Skeletal muscle satellite cell (primary cell): ENCODE data around the gene TLCD3A.
"Not testable (repeated sequence)": the region's sequence is repeated elsewhere in the genome, so short reads cannot be mapped to it uniquely, and the experiment has no call there.

Experiments
- H3K27me3 ChIP-seq: 2 replicates; pipeline ENCODE4 v1.7.0; 2013; ENCODE audit warnings: low read length; ENCODE audit not compliant: control insufficient read depth, insufficient read depth
- H3K36me3 ChIP-seq: 2 replicates; pipeline ENCODE4 v1.7.0; 2013; ENCODE audit warnings: mild to moderate bottlenecking, control low read depth, low read length; ENCODE audit not compliant: insufficient read depth
- H3K4me1 ChIP-seq: 2 replicates; pipeline ENCODE4 v1.7.0; 2013; ENCODE audit warnings: low read length; ENCODE audit not compliant: control insufficient read depth, insufficient read depth
- H3K4me2 ChIP-seq: 2 replicates; pipeline ENCODE4 v1.7.0; 2013; ENCODE audit warnings: mild to moderate bottlenecking, low read length
- H3K4me3 ChIP-seq: 2 replicates; pipeline ENCODE4 v1.7.0; 2013; ENCODE audit warnings: low read length
- H3K9ac ChIP-seq: 2 replicates; pipeline ENCODE4 v1.7.0; 2013; ENCODE audit warnings: mild to moderate bottlenecking, low read depth, low read length, moderate library complexity
- H3K9me3 ChIP-seq: replicated peaks from 2 replicates; pipeline ENCODE4 v1.7.0; 2013; ENCODE audit warnings: mild to moderate bottlenecking, control low read depth, low read length

Gene TLCD3A

GRCh38 chr17:751269-752001, 19.0 kb downstream of the TLCD3A start:
- H3K27me3 ChIP-seq, result no peaks in the 10 kb centered on the region
- H3K4me3 ChIP-seq, result peak overlapping the region; percentile 83
- H3K4me1 ChIP-seq, result peaks cover 18% of the 10 kb centered on the region
- peak overlapping the region; percentile 92 for H3K9ac ChIP-seq
- H3K9me3 ChIP-seq, result no peaks in the 10 kb centered on the region
- H3K4me2 ChIP-seq, result peak overlapping the region; percentile 93
- peaks cover 20% of the 10 kb centered on the region for H3K36me3 ChIP-seq

- Histone ChIP-seq H3K27me3 (no peaks in the 10 kb centered on the region), H3K4me1 (peaks cover 18% of the 10 kb centered on the region), H3K9me3 (no peaks in the 10 kb centered on the region), H3K9ac (peak within 1 kb of the TSS; percentile 92), H3K4me3 (peak within 1 kb of the TSS; percentile 83), H3K36me3 (peaks cover 20% of the 10 kb centered on the region), H3K4me2 (peak within 1 kb of the TSS; percentile 93)
These were observed 19.7 kb downstream of the TLCD3A start, which contains the start of gene GEMIN4 for GRCh38 chr17:752002-752619. TSS of gene GEMIN4 (minus strand) at chr17:752264. CDS start at chr17:752142, 122 bp downstream.

GRCh38 chr17:752620-753219, 20.3 kb downstream of the TLCD3A start:
- peak overlapping the region; percentile 83 for H3K4me3 ChIP-seq
- H3K27me3 ChIP-seq, result no peaks in the 10 kb centered on the region
- peaks cover 15% of the 10 kb centered on the region for H3K36me3 ChIP-seq
- H3K4me2 ChIP-seq, result peak overlapping the region; percentile 93
- peaks cover 18% of the 10 kb centered on the region for H3K4me1 ChIP-seq
- H3K9me3 ChIP-seq, result no peaks in the 10 kb centered on the region
- peak overlapping the region; percentile 92 for H3K9ac ChIP-seq

GRCh38 chr17:753418-753817, 21.0 kb downstream of the TLCD3A start:
- Histone ChIP-seq H3K9me3 (no peaks in the 10 kb centered on the region), H3K36me3 (peaks cover 10% of the 10 kb centered on the region), H3K4me1 (peaks cover 18% of the 10 kb centered on the region), H3K9ac (no peak overlapping the region), H3K4me3 (no peak overlapping the region), H3K27me3 (no peaks in the 10 kb centered on the region), H3K4me2 (no peak overlapping the region)

GRCh38 chr17:755319-755961, 23.0 kb downstream of the TLCD3A start:
- not testable (repeated sequence) for H3K27me3 ChIP-seq
- peaks cover 22% of the 10 kb centered on the region for H3K36me3 ChIP-seq

GRCh38 chr17:756010-756567, 23.7 kb downstream of the TLCD3A start:
- not testable (repeated sequence) for H3K4me3 ChIP-seq, H3K4me1 ChIP-seq, H3K27me3 ChIP-seq, H3K9ac ChIP-seq, H3K9me3 ChIP-seq, H3K4me2 ChIP-seq
- peaks cover 28% of the 10 kb centered on the region for H3K36me3 ChIP-seq

More at GRCh38 chr17:755319-755961, 23.0 kb downstream of the TLCD3A start:
- H3K9me3 ChIP-seq, H3K4me2 ChIP-seq, H3K4me3 ChIP-seq, H3K9ac ChIP-seq: not testable (repeated sequence)
- peaks cover 16% of the 10 kb centered on the region for H3K4me1 ChIP-seq

GRCh38 chr17:759964-760363, 27.6 kb downstream of the TLCD3A start:
- Histone ChIP-seq H3K4me2 (no peak overlapping the region), H3K4me3 (no peak overlapping the region), H3K9ac (no peak overlapping the region), H3K9me3 (no peaks in the 10 kb centered on the region), H3K36me3 (peaks cover 54% of the 10 kb centered on the region), H3K4me1 (no peaks in the 10 kb centered on the region), H3K27me3 (no peaks in the 10 kb centered on the region)

- Histone ChIP-seq H3K4me1 (no peaks in the 10 kb centered on the region), H3K4me2 (no peak overlapping the region), H3K36me3 (peaks cover 58% of the 10 kb centered on the region), H3K4me3 (no peak overlapping the region), H3K9ac (no peak overlapping the region), H3K9me3 (no peaks in the 10 kb centered on the region), H3K27me3 (no peaks in the 10 kb centered on the region)
These were observed 28.0 kb downstream of the TLCD3A start for GRCh38 chr17:760371-760770.

- Histone ChIP-seq H3K4me1 (no peaks in the 10 kb centered on the region), H3K27me3 (no peaks in the 10 kb centered on the region), H3K9ac (no peak overlapping the region), H3K36me3 (peaks cover 57% of the 10 kb centered on the region), H3K9me3 (no peaks in the 10 kb centered on the region), H3K4me3 (no peak overlapping the region), H3K4me2 (no peak overlapping the region)
These were observed 34.7 kb downstream of the TLCD3A start for GRCh38 chr17:767076-767475.

- peaks cover 72% of the 10 kb centered on the region for H3K36me3 ChIP-seq
- no peaks in the 10 kb centered on the region for H3K4me1 ChIP-seq
- H3K4me3 ChIP-seq, result no peak overlapping the region
- H3K9me3 ChIP-seq, result no peaks in the 10 kb centered on the region
- H3K9ac ChIP-seq, result no peak overlapping the region
- no peak overlapping the region for H3K4me2 ChIP-seq
- H3K27me3 ChIP-seq, result no peaks in the 10 kb centered on the region
These were observed 40.6 kb downstream of the TLCD3A start for GRCh38 chr17:773016-773415.
